Activated CD8-positive, alpha-beta memory T cell treated with anti-CD3 and anti-CD28 coated beads, Interleukin-2, amount 50 U/mL, for 48 hours (primary cell): ENCODE measurements around the gene CFAP46.
"Not testable (repeated sequence)": the region's sequence is repeated elsewhere in the genome, so short reads cannot be mapped to it uniquely, and the experiment has no call there.

Experiments
- DNase-seq: peaks from one replicate; pipeline ENCODE4 v3.0.0-alpha.2; 2020

The CFAP46 gene

DNA sequence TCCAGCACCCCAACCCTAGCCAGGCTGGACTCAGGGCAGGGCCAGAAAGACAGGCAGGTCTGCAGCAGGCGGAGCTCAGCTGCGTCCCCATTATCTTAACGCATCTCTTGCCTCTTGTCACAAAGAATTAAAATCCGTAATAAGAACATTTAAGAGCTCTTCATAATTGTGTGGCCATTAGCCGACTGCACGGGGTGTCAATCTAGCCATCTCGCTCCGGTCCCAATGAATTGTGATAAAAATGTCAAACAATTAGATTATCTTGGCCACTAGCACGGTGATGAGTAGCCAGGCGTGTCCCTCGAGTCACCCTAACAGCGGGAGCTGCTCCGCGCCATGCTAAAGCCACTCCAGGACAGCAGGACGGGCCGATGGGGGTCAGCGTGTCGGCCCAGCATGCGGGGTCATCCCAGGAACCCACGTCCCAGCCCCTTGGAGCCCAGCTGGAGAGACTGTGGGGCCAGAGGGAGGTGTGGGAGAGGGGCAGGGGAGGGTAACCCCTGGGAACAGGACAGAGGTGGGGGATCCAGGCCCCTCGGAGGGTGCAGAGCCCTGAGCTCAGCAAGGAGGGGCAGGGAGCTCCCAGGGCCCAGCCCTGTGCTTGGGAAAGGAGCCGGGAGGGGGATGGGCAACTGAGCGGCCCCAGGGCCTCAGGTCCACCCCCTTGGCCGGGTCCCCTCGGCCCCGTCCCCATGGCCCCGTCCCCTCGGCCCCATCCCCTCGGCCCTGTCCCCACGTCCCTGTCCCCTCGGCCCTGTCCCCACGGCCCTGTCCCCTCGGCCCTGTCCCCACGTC, 138.8 kb downstream of the CFAP46 start:
- DNase-seq: no peak

DNA sequence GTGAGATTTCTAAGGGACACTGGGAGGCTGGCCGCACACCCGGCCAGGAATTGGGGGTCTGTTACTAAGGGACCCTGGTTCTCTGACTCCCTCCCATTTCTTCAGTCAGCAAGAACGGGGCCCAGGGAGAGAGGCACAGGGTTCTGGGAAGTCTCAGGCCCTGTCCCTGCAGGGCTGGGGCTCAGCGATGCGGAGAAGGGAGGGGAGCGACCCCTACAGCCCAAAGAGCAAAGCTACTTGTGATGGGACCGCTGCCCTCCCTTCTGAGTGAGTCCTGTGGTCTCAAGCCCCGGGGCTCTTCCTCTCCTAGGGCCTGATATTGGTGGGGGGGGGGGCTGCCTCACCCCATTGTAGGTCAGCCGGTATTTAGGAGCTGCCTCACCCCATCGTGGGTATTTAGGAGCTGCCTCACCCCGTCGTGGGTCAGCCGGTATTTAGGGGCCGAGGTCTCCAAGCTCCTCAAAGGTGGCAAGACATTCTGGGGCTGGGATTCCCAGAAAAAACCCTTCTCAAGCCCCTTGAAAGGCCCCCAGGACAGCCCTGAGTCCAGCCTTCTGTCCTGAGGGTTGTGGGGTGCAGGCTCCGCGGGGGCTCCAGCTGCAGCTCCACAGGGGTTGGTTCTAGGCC, 139.6 kb downstream of the CFAP46 start:
- DNase-seq: no peak

DNA sequence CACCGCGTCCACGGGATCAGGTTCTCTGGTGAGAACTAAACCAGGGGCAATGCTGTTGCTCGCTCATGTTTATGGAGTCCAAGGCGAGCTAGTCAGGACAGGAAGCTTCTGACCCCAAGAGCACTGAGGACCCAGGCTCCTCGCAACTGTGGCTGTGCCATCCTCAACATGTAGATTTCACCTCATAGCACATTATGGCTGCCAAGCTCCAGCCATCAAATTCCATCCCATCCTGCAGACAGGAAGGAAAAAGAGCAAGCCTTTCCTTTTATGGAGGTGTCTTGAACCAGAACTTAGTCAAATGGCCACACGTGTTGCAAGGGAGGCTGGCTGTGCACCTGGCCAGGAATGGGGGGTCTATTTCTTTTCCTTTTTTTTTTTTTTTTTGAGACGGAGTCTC, 140.3 kb downstream of the CFAP46 start:
- DNase-seq: no peak

GRCh38 chr10:132799865-132800264, 142.5 kb downstream of the CFAP46 start:
- no peak for DNase-seq

GRCh38 chr10:132798876-132799275, 143.5 kb downstream of the CFAP46 start:
- no peak for DNase-seq

GRCh38 chr10:132798403-132798802, 144.0 kb downstream of the CFAP46 start:
- DNase-seq: no peak

- not testable (repeated sequence) for DNase-seq
Observed at GRCh38 chr10:132797986-132798385, 144.4 kb downstream of the CFAP46 start.

DNA sequence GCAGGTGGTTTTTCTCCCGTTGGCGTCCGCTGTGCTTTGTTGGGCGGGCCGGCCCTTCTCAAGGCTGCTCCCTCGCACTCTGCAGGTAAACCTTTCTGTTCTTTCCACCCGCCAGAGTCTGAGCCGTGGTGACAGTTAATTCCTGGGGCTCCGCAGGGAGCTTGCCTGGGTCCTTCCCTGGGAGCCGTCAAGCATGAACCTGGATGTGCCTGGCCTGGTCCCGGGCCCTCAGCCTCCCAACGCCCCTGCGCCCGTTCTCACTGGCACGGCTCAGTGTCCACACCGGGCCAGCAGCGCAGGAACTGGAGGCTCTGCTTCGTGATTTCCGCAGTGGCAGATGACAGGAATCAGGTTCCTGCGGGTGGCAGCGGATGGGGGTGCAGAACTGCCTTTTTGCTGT, 145.5 kb downstream of the CFAP46 start:
- no peak for DNase-seq

DNA sequence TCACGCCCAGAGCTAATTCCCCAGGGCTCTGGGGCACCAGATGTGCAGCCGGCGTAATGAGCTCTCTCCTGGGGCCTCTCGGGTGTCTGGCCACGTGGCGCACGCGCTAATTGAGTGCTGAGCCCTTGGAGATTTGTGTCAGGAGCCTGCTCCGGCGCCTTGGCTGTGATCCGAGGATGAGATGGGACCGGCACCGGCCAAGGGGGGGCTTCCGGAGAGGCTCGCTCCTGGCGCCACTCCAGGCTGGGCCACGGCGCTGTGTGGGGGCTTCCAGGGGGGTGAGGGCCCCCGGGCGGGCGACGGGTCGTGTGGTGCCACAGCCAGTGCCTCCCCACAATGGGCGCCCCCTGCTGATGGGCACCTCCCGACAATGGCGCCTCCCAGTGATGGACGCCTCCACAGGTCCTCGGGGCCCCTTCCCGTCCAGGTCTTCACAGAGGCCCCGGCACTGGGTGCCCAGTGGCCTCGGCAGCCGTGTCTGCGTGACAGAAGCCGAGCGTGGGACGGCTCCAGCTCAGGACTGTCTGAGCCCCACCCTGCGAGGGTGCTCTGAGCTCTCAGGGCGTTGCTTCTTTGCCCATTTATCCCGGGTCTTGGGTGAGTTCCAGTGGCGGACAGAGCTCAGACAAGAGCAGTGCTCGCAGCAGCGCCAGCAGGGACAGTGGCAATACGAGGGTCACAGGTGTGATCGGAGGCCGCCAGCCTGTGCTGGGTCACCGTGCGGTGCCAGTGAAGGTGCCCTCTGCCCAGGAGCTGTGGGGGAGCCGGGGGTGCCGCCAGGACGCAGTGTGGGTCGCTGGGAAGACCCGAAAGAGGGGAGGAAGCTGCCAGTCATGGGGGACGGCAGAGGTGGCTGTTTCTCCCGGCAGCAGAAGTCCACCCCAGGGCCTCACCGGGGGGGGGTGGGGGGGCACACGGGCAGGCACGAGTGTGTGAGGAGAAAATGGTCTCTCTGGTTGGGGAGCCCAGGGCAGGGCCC, 148.2 kb downstream of the CFAP46 start:
- DNase-seq: no peak

- no peak for DNase-seq
Observed at GRCh38 chr10:132793213-132793612, 149.2 kb downstream of the CFAP46 start.

- no peak for DNase-seq
Observed at GRCh38 chr10:132792796-132793195, 149.6 kb downstream of the CFAP46 start.

DNA sequence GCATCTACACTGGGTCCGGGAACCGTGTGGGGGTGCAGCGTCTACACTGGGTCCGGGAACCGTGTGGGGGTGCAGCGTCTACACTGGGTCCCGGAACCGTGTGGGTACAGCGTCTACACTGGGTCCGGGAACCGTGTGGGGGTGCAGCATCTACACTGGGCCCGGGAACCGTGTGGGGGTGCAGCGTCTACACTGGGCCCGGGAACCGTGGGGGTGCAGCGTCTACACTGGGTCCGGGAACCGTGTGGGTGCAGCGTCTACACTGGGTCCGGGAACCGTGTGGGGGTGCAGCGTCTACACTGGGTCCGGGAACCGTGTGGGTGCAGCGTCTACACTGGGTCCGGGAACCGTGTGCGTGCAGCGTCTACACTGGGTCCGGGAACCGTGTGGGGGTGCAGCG, 150.3 kb downstream of the CFAP46 start:
- not testable (repeated sequence) for DNase-seq

GRCh38 chr10:132790934-132791829, 151.2 kb downstream of the CFAP46 start:
- no peak for DNase-seq

DNA sequence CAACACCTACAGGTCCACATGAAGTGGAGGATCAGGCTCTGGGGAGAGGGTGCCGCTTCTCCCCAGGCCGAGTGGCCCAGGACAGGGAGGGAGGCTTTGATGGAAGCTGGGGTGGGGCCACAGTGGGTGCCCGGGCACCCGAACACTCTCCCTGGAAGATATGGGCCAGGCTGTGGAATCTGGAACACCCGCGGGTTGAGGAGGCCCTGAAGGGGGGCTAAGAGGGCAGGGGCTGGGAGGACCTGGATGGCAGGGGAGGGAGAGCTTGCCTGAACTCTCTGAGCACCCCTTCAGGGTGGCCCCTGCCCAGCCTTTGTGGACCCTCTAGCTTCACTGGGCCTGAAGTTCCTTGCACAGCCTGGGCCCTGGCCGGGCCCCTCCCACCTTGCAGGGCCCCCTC, 151.9 kb downstream of the CFAP46 start:
- DNase-seq: no peak

GRCh38 chr10:132789659-132790148, 152.7 kb downstream of the CFAP46 start:
- DNase-seq: no peak

DNA sequence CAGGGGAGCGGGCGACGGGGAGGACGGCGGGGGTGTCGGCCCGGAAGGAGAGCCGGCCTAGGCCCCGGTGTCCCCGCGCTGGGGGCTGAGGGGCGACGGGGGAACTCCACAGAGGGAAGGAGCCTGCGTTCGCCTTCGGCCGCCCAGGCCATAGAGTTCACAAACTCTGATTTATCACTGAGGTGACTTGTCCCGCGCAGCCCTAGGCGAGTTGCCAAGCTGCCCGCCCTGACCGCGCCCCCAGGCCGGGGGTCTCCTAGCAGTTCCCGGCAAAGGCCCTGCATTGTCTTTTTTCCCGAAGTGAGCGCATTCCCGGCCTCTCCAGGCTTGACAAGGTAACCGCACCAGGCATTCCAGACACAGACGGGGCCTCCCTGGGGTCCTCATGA, 153.5 kb downstream of the CFAP46 start:
- no peak for DNase-seq

DNA sequence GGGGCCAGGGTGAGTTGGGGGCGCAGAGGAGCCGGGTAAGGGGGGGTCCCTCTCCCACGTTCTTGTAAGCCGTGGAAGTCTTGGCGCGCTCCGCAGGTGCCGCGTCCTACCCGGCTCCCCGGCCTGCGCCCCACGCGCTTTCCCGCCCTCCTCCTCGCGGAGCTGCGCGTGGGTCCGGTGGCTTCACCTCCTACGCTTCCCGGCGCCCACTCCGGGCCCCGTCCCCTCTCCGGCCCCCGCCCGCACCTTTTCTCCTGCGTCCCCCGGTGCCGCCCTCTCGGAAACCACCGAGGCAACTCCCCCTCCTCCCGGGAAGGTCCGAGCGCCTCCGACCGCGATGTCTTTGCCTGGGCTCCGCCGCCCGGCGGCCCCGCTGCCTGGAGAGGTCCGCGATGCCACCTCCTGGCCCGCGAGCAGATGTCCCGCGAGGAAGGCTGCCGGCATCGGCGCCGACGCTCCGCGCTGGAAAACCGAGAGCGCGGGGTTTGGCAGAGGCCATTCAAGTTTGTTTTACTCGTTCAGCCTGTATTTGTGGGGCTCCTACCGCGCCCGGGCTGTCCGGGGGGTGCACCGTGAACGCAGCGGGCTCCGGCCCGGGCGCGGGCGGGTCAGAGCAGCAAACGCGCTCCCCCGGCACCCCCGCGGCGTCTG, 154.1 kb downstream of the CFAP46 start:
- DNase-seq: no peak

GRCh38 chr10:132787495-132788179, 154.7 kb downstream of the CFAP46 start:
- no peak for DNase-seq

DNA sequence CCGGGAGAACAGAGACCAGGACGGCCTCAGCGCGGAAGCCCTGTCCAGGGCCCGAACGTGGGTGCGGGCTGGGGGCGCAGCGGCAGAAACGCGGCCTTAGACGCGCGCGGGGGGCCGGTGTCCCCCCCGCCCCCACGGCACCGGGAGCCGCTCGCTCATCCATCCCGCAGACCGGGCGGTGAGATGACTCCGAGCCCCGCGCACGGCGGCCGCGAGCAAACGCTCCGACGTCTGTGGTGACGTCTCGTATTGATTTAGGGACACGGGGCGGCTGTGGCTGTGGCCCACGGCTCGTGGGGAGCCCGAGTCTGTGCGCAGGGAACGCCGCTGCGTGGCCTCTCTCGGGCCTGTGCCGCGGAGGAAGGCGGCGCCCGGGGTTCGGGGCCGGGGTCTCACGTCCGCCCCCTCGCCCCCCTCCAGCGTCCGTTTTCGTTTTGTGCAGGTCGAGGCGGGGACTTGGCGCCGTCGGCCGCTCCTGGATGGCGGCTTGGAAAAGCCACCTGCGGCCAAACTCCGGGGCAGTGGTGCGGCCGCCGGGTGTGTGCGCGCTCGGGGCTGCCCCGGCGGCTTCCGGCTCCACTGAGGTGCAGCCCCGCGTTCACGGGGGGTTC, 155.4 kb downstream of the CFAP46 start:
- no peak for DNase-seq

- no peak for DNase-seq
Observed at GRCh38 chr10:132786476-132786883, 155.9 kb downstream of the CFAP46 start.
